Measurements from ENCODE around the gene EIF4G3. TPM values are rescaled to one million over a fixed set of nuclear protein-coding genes. Genes with fewer than 3 reads are reported as not detected.
"Not testable (repeated sequence)": the region's sequence is repeated elsewhere in the genome, so short reads cannot be mapped to it uniquely, and the experiment has no call there.

Gene EIF4G3
- total RNA-seq, 4 donors from 2014 or later = 24.4 to 57.0 (median 27.9) TPM

- DNase-seq (ENCODE audit: low spot score in 2 of 2) = no peak
- H3K4me3 ChIP-seq (ENCODE audit: low read depth, poor library complexity, severe bottlenecking) = no peak overlapping the region
- TF ChIP-seq CTCF (IDR thresholded peaks at IDR 0.05) = no peak
- no peak for TF ChIP-seq POLR2A (IDR thresholded peaks at IDR 0.05)
- 95% methylated on average over 8 of the region's 8 CpGs for WGBS, 2 donors
- intact Hi-C loops (cut with DNase I; ENCODE audit: low total_unique reads) = no loop called here
Observed at GRCh38 chr1:20932437-20932977, 244.2 kb downstream of the EIF4G3 start.

GRCh38 chr1:20931930-20932436 lies 244.7 kb downstream of the EIF4G3 start:
- WGBS, 2 donors = 90 to 93% methylated on average over 2 of the region's 2 CpGs
- H3K4me3 ChIP-seq (ENCODE audit: low read depth, poor library complexity, severe bottlenecking) = no peak overlapping the region
- intact Hi-C loops (cut with DNase I; ENCODE audit: low total_unique reads) = no loop called here
- DNase-seq (ENCODE audit: low spot score in 2 of 2) = no peak
- TF ChIP-seq CTCF (IDR thresholded peaks at IDR 0.05) = no peak
- no peak for TF ChIP-seq POLR2A (IDR thresholded peaks at IDR 0.05)

- TF ChIP-seq POLR2A (IDR thresholded peaks at IDR 0.05) = no peak
- TF ChIP-seq CTCF (IDR thresholded peaks at IDR 0.05) = no peak
- DNase-seq (ENCODE audit: low spot score in 2 of 2) = no peak
- intact Hi-C loops (cut with DNase I; ENCODE audit: low total_unique reads) = no loop called here
- H3K4me3 ChIP-seq (ENCODE audit: low read depth, poor library complexity, severe bottlenecking) = no peak overlapping the region
Observed at GRCh38 chr1:20930427-20930826, 246.3 kb downstream of the EIF4G3 start.

GRCh38 chr1:20928146-20928545 lies 248.6 kb downstream of the EIF4G3 start:
- TF ChIP-seq POLR2A (IDR thresholded peaks at IDR 0.05) = no peak
- TF ChIP-seq CTCF (IDR thresholded peaks at IDR 0.05) = no peak
- WGBS, 2 donors = 82 to 96% methylated on average over 4 of the region's 4 CpGs
- DNase-seq (ENCODE audit: low spot score in 2 of 2) = no peak
- intact Hi-C loops (cut with DNase I; ENCODE audit: low total_unique reads) = no loop called here
- no peak overlapping the region for H3K4me3 ChIP-seq (ENCODE audit: low read depth, poor library complexity, severe bottlenecking)

GRCh38 chr1:20921285-20921684 lies 255.4 kb downstream of the EIF4G3 start:
- no peak overlapping the region for H3K4me3 ChIP-seq (ENCODE audit: low read depth, poor library complexity, severe bottlenecking)
- intact Hi-C loops (cut with DNase I; ENCODE audit: low total_unique reads) = no loop called here
- TF ChIP-seq POLR2A (IDR thresholded peaks at IDR 0.05) = no peak
- TF ChIP-seq CTCF (IDR thresholded peaks at IDR 0.05) = no peak
- DNase-seq (ENCODE audit: low spot score in 2 of 2) = no peak
- WGBS, 2 donors = 90 to 98% methylated on average over 3 of the region's 3 CpGs

- TF ChIP-seq POLR2A (IDR thresholded peaks at IDR 0.05) (no peak), CTCF (IDR thresholded peaks at IDR 0.05) (no peak)
- 96% methylated on average over 2 of the region's 2 CpGs for WGBS, 2 donors
- intact Hi-C loops (cut with DNase I; ENCODE audit: low total_unique reads) = no loop called here
- DNase-seq (ENCODE audit: low spot score in 2 of 2) = no peak
- no peak overlapping the region for H3K4me3 ChIP-seq (ENCODE audit: low read depth, poor library complexity, severe bottlenecking)
Observed at GRCh38 chr1:20913242-20913641, 263.5 kb downstream of the EIF4G3 start.

GRCh38 chr1:20907526-20907925 lies 269.2 kb downstream of the EIF4G3 start:
- H3K4me3 ChIP-seq (ENCODE audit: low read depth, poor library complexity, severe bottlenecking); intact Hi-C loops (cut with DNase I; ENCODE audit: low total_unique reads); DNase-seq (ENCODE audit: low spot score in 2 of 2): not testable (repeated sequence)
- 91 to 96% methylated on average over 2 of the region's 2 CpGs for WGBS, 2 donors

All from lower leg skin (tissue), 4 donors.